Suprapubic skin (tissue), 4 donors: Measurements from ENCODE around the gene RCOR3. TPM values are rescaled to one million over a fixed set of nuclear protein-coding genes. Genes with fewer than 3 reads are reported as not detected.

Experiments used
- DNase-seq, 2 donors: peaks; one replicate each; pipeline ENCODE4 v3.0.0-alpha.2; 2019; ENCODE audit warnings: low spot score in 2 of 2
- H3K27ac ChIP-seq: fragments of 200-600 bp; sonication (generic); one replicate; pipeline ENCODE4 v1.5.1; 2019
- H3K27me3 ChIP-seq: fragments of 200-600 bp; sonication (generic); one replicate; pipeline ENCODE4 v1.5.1; 2019
- H3K36me3 ChIP-seq: fragments of 200-600 bp; sonication (generic); one replicate; pipeline ENCODE4 v1.5.1; 2019
- H3K4me1 ChIP-seq: fragments of 200-600 bp; sonication (generic); one replicate; pipeline ENCODE4 v1.5.1; 2019
- H3K4me3 ChIP-seq: fragments of 200-600 bp; sonication (generic); one replicate; pipeline ENCODE4 v1.5.1; 2019; ENCODE audit warnings: mild to moderate bottlenecking
- H3K9me3 ChIP-seq: fragments of 200-600 bp; sonication (generic); one replicate; pipeline ENCODE4 v1.5.1; 2019
- EP300 ChIP-seq: sonication (generic); formaldehyde crosslinking; IDR thresholded peaks from one replicate; pipeline ENCODE4 v1.6.1; 2017; ENCODE audit warnings: antibody characterized with exemption
- POLR2A ChIP-seq, 2 donors: fragments of 450-650 bp; IDR thresholded peaks; one replicate each; pipeline ENCODE4 v1.6.1; 2017; ENCODE audit warnings: antibody characterized with exemption in 2 of 2, mild to moderate bottlenecking in 2 of 2, moderate library complexity in 2 of 2
- POLR2AphosphoS5 ChIP-seq, 3 donors: sonication (generic); formaldehyde crosslinking; IDR thresholded peaks; one replicate each; pipeline ENCODE4 v1.6.1; 2017; ENCODE audit warnings: antibody characterized with exemption in 3 of 3
- WGBS: methylation state at CpG from one replicate; pipeline ENCODE4 v1.1.5; 2018; 5-methylcytosine and 5-hydroxymethylcytosine counted together
- total RNA-seq, 4 donors: library from RNA; depleted of rRNA; stranded (reverse); fragments of >200 nt; gene quantifications; one replicate each; pipeline ENCODE4 v1.1.0, GENCODE V29; 2016
- TF ChIP-seq, protein P1 (sequence below), 2 donors: fragments of 200-600 bp in 1 of 2; fragments of 450-650 bp in 1 of 2; sonication (generic) in 1 of 2; IDR thresholded peaks; one replicate each; pipeline ENCODE4 v1.5.1; 2016 to 2019; ENCODE audit warnings: antibody characterized with exemption in 2 of 2, mild to moderate bottlenecking in 1 of 2, moderate library complexity in 1 of 2

RCOR3 gene
- total RNA-seq, 4 donors from 2014 or later: 24.9 to 151 (median 42.9) TPM

- 88% methylated on average over 2 of the region's 2 CpGs for WGBS
- Histone ChIP-seq H3K27me3 (no peaks in the 10 kb centered on the region), H3K4me3 (no peak overlapping the region), H3K4me1 (peaks cover 37% of the 10 kb centered on the region), H3K9me3 (no peaks in the 10 kb centered on the region), H3K36me3 (no peaks in the 10 kb centered on the region), H3K27ac (no peak overlapping the region)
- no peak for DNase-seq
- TF ChIP-seq, protein P1, sequence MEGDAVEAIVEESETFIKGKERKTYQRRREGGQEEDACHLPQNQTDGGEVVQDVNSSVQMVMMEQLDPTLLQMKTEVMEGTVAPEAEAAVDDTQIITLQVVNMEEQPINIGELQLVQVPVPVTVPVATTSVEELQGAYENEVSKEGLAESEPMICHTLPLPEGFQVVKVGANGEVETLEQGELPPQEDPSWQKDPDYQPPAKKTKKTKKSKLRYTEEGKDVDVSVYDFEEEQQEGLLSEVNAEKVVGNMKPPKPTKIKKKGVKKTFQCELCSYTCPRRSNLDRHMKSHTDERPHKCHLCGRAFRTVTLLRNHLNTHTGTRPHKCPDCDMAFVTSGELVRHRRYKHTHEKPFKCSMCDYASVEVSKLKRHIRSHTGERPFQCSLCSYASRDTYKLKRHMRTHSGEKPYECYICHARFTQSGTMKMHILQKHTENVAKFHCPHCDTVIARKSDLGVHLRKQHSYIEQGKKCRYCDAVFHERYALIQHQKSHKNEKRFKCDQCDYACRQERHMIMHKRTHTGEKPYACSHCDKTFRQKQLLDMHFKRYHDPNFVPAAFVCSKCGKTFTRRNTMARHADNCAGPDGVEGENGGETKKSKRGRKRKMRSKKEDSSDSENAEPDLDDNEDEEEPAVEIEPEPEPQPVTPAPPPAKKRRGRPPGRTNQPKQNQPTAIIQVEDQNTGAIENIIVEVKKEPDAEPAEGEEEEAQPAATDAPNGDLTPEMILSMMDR (IDR thresholded peaks at IDR 0.05): no peak
- no peak for TF ChIP-seq EP300
- TF ChIP-seq POLR2A (IDR thresholded peaks at IDR 0.05): no peak
- TF ChIP-seq POLR2AphosphoS5 (IDR thresholded peaks at IDR 0.05): no peak
These were observed 73.7 kb downstream of the RCOR3 start for GRCh38 chr1:211332830-211333229.

- Histone ChIP-seq H3K36me3 (no peaks in the 10 kb centered on the region), H3K4me1 (peaks cover 26% of the 10 kb centered on the region), H3K27ac (no peak overlapping the region), H3K27me3 (no peaks in the 10 kb centered on the region), H3K4me3 (no peak overlapping the region), H3K9me3 (no peaks in the 10 kb centered on the region)
- WGBS: 90% methylated on average over 1 of the region's 1 CpG
- no peak for DNase-seq
- TF ChIP-seq POLR2A (IDR thresholded peaks at IDR 0.05) (no peak), POLR2AphosphoS5 (IDR thresholded peaks at IDR 0.05) (no peak), EP300 (no peak)
- TF ChIP-seq, protein P1 (IDR thresholded peaks at IDR 0.05): no peak
These were observed 74.7 kb downstream of the RCOR3 start for GRCh38 chr1:211333906-211334305.

DNA sequence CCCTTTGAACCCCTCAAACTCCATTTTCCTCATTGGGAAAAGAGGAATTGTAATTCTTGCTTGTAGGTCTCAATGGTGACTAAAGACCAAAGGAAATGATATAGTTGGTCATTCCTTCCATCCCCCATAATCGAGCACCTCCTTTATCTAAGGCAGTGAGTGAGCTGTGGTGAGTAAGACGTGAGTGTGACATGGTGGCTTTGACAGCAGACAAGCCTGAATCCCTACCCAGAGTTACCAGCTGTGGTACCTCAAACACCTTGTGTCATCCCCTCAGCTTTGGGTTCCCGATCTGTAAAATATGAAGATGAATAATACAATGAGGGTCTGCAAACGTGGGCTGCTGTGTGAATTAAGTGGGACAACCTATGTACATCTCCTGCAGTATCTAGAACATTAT, 75.8 kb downstream of the RCOR3 start:
- no peak for TF ChIP-seq EP300
- no peak for TF ChIP-seq POLR2A (IDR thresholded peaks at IDR 0.05)
- no peak for TF ChIP-seq POLR2AphosphoS5 (IDR thresholded peaks at IDR 0.05)
- TF ChIP-seq, protein P1 (IDR thresholded peaks at IDR 0.05): no peak
- WGBS: 83% methylated on average over 4 of the region's 4 CpGs
- Histone ChIP-seq H3K4me3 (no peak overlapping the region), H3K4me1 (peaks cover 20% of the 10 kb centered on the region), H3K36me3 (no peaks in the 10 kb centered on the region), H3K27ac (no peak overlapping the region), H3K27me3 (no peaks in the 10 kb centered on the region), H3K9me3 (no peaks in the 10 kb centered on the region)
- DNase-seq: no peak

DNA sequence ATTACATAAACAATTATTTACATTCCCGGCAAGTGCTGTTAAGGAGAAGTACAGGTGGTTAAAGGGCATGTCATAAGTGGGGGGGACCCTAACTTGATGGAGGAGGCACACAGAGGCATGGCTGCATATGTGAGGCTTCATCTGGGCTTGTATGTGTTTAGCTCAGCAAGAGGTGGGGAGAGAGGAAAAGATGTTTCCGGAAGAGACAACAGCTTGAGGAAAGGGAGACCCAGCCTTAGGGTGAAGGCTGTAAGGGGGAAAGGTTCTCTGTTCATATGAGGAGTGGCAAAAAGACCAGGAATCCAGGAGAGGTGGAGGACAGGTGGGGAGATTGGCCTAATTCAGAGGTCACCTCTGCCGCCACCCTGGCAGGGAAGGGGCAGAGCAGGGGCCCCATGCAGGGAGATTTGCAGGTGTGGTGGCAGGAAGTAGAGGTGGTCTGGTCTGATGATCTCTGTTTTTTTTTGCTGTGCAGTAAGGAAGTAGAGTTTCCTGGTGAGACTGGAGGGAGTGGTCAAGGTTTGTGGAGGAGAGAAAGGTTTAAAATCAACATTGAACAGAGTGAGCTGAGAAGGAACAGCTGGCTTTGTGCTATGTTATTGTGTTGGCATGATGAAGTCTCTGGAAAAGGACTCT, 76.5 kb downstream of the RCOR3 start:
- Histone ChIP-seq H3K27ac (no peak overlapping the region), H3K9me3 (no peaks in the 10 kb centered on the region), H3K4me1 (peaks cover 13% of the 10 kb centered on the region), H3K27me3 (no peaks in the 10 kb centered on the region), H3K36me3 (no peaks in the 10 kb centered on the region), H3K4me3 (no peak overlapping the region)
- DNase-seq: no peak
- TF ChIP-seq, protein P1 (IDR thresholded peaks at IDR 0.05): no peak
- TF ChIP-seq EP300 (no peak), POLR2AphosphoS5 (IDR thresholded peaks at IDR 0.05) (no peak), POLR2A (IDR thresholded peaks at IDR 0.05) (no peak)
- 81% methylated on average over 3 of the region's 3 CpGs for WGBS

DNA sequence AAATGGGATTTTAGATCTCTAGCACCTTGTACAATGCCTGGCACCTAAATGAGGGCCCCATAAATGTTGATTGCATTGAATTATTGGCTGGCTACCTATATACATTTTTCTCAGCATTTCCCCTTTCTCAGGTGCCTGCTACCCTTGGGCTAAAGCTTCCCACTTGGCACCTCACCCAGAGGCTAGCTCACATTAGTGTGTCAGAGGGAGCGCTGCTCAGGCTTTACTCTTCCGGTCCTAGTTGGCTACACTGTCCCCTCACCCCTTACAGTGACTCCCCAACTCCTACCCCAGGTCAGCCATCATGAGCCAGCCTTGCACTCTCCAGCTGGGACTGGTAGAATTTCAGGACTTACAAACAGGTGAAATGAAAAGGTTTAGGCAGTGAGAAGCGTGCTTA, 77.0 kb downstream of the RCOR3 start:
- H3K4me1 ChIP-seq: peaks cover 13% of the 10 kb centered on the region
- no peak for DNase-seq
- no peak for TF ChIP-seq EP300
- TF ChIP-seq POLR2A (IDR thresholded peaks at IDR 0.05): no peak
- TF ChIP-seq, protein P1 (IDR thresholded peaks at IDR 0.05): no peak
- TF ChIP-seq POLR2AphosphoS5 (IDR thresholded peaks at IDR 0.05): no peak
- H3K36me3 ChIP-seq: no peaks in the 10 kb centered on the region
- H3K4me3 ChIP-seq: no peak overlapping the region
- no peak overlapping the region for H3K27ac ChIP-seq
- no peaks in the 10 kb centered on the region for H3K27me3 ChIP-seq
- 90% methylated on average over 3 of the region's 3 CpGs for WGBS
- H3K9me3 ChIP-seq: no peaks in the 10 kb centered on the region
